HEK293 (cell line): ENCODE measurements around the gene KLK15.

Experiments used
- BCL6B ChIP-seq: fragments of 450-650 bp; formaldehyde crosslinking; IDR thresholded peaks from 2 replicates; pipeline ENCODE4 v1.5.1; 2017; ENCODE audit warnings: missing biosample characterization, missing genetic modification characterization
- GLI2 ChIP-seq: fragments of 450-650 bp; formaldehyde crosslinking; IDR thresholded peaks from 2 replicates; pipeline ENCODE4; 2017; ENCODE audit warnings: missing biosample characterization, missing genetic modification characterization, low read depth, borderline replicate concordance
- GLIS1 ChIP-seq: fragments of 450-650 bp; formaldehyde crosslinking; IDR thresholded peaks from 2 replicates; pipeline ENCODE4 v1.5.1; 2016; ENCODE audit warnings: missing biosample characterization, missing genetic modification characterization
- GLIS2 ChIP-seq: fragments of 450-650 bp; formaldehyde crosslinking; IDR thresholded peaks from 2 replicates; pipeline ENCODE4 v1.5.1; 2016; ENCODE audit warnings: missing biosample characterization, missing genetic modification characterization
- HOXA7 ChIP-seq: sonication (generic); formaldehyde crosslinking; IDR thresholded peaks from 2 replicates; pipeline ENCODE4 v1.8.1; 2022; ENCODE audit warnings: missing genetic modification reagents, borderline replicate concordance
- HOXC10 ChIP-seq: sonication (generic); formaldehyde crosslinking; IDR thresholded peaks from 2 replicates; pipeline ENCODE4 v1.8.1; 2023; ENCODE audit warnings: mild to moderate bottlenecking, missing genetic modification reagents
- KLF1 ChIP-seq: fragments of 450-650 bp; formaldehyde crosslinking; IDR thresholded peaks from 2 replicates; pipeline ENCODE4 v1.5.1; 2016; ENCODE audit warnings: missing biosample characterization, missing genetic modification characterization
- PRDM1 ChIP-seq: fragments of 450-650 bp; formaldehyde crosslinking; IDR thresholded peaks from 2 replicates; pipeline ENCODE4; 2016; ENCODE audit warnings: missing biosample characterization, missing genetic modification characterization
- SCRT2 ChIP-seq: fragments of 450-650 bp; formaldehyde crosslinking; IDR thresholded peaks from 2 replicates; pipeline ENCODE4 v1.5.1; 2016; ENCODE audit warnings: missing biosample characterization, missing genetic modification characterization
- SETDB1 ChIP-seq: IDR thresholded peaks from one replicate; pipeline ENCODE4 v1.6.1; 2017; ENCODE audit warnings: mild to moderate bottlenecking, low read length, moderate library complexity, mixed read lengths; ENCODE audit not compliant: insufficient read length
- ZBTB1 ChIP-seq: fragments of 450-650 bp; formaldehyde crosslinking; IDR thresholded peaks from 2 replicates; pipeline ENCODE4 v1.5.1; 2016; ENCODE audit warnings: missing biosample characterization, missing genetic modification characterization
- ZBTB17 ChIP-seq: fragments of 450-650 bp; formaldehyde crosslinking; IDR thresholded peaks from 2 replicates; pipeline ENCODE4 v1.5.1; 2016; ENCODE audit warnings: missing biosample characterization, missing genetic modification characterization
- ZNF138 ChIP-seq: fragments of 450-650 bp; formaldehyde crosslinking; IDR thresholded peaks from 2 replicates; pipeline ENCODE4 v1.5.1; 2016; ENCODE audit warnings: missing biosample characterization, missing genetic modification characterization, borderline replicate concordance
- ZNF16 ChIP-seq: fragments of 450-650 bp; formaldehyde crosslinking; IDR thresholded peaks from 2 replicates; pipeline ENCODE4 v1.5.1; 2016; ENCODE audit warnings: low read depth, missing biosample characterization, missing genetic modification characterization
- ZNF24 ChIP-seq: fragments of 450-650 bp; formaldehyde crosslinking; IDR thresholded peaks from 2 replicates; pipeline ENCODE4 v1.5.1; 2016; ENCODE audit warnings: missing biosample characterization, missing genetic modification characterization
- ZNF26 ChIP-seq: fragments of 450-650 bp; formaldehyde crosslinking; IDR thresholded peaks from 2 replicates; pipeline ENCODE4 v1.5.1; 2016; ENCODE audit warnings: missing biosample characterization, missing genetic modification characterization
- ZNF335 ChIP-seq: fragments of 450-650 bp; formaldehyde crosslinking; conservative IDR thresholded peaks from 2 replicates; pipeline ENCODE4 v1.5.1; 2016; ENCODE audit warnings: missing biosample characterization, missing genetic modification characterization
- ZNF473 ChIP-seq: fragments of 450-650 bp; formaldehyde crosslinking; IDR thresholded peaks from 2 replicates; pipeline ENCODE4 v1.5.1; 2017; ENCODE audit warnings: missing biosample characterization, missing genetic modification characterization
- ZNF560 ChIP-seq: fragments of 450-650 bp; formaldehyde crosslinking; IDR thresholded peaks from 2 replicates; pipeline ENCODE4 v1.5.1; 2017; ENCODE audit warnings: missing biosample characterization, missing genetic modification characterization, borderline replicate concordance
- ZNF585B ChIP-seq: fragments of 450-650 bp; formaldehyde crosslinking; IDR thresholded peaks from 2 replicates; pipeline ENCODE4 v1.5.1; 2016; ENCODE audit warnings: missing biosample characterization, missing genetic modification characterization
- ZNF624 ChIP-seq: fragments of 450-650 bp; formaldehyde crosslinking; IDR thresholded peaks from 2 replicates; pipeline ENCODE4 v1.5.1; 2017; ENCODE audit warnings: missing biosample characterization, missing genetic modification characterization
- ZNF639 ChIP-seq: fragments of 450-650 bp; formaldehyde crosslinking; IDR thresholded peaks from 2 replicates; pipeline ENCODE4 v1.5.1; 2016; ENCODE audit warnings: missing biosample characterization, missing genetic modification characterization
- ZNF776 ChIP-seq: fragments of 450-650 bp; formaldehyde crosslinking; IDR thresholded peaks from 2 replicates; pipeline ENCODE4 v1.5.0; 2017; ENCODE audit warnings: missing biosample characterization, missing genetic modification characterization, borderline replicate concordance
- ZNF785 ChIP-seq: fragments of 450-650 bp; formaldehyde crosslinking; IDR thresholded peaks from 2 replicates; pipeline ENCODE4 v1.5.1; 2016; ENCODE audit warnings: missing biosample characterization, missing genetic modification characterization
- ZNF830 ChIP-seq: fragments of 450-650 bp; IDR thresholded peaks from 2 replicates; pipeline ENCODE4 v1.5.0; 2018; ENCODE audit warnings: missing biosample characterization, missing genetic modification characterization, low read depth, mild to moderate bottlenecking, moderate library complexity
- TF ChIP-seq, protein P1 (sequence below): fragments of 450-650 bp; formaldehyde crosslinking; conservative IDR thresholded peaks from 2 replicates; pipeline ENCODE4 v1.5.1; 2016; ENCODE audit warnings: low read depth, missing biosample characterization, missing genetic modification characterization
- TF ChIP-seq, protein P2 (sequence below): fragments of 450-650 bp; formaldehyde crosslinking; conservative IDR thresholded peaks from 2 replicates; pipeline ENCODE4 v1.5.1; 2016; ENCODE audit warnings: low read depth, missing biosample characterization, missing genetic modification characterization

The KLK15 gene

GRCh38 chr19:50817941-50818858 lies 15.2 kb downstream of the KLK15 start (continued):
- TF ChIP-seq PRDM1 (tag by site-specific recombination) = no peak
- no peak for TF ChIP-seq ZNF560 (tag by site-specific recombination)
- no peak for TF ChIP-seq HOXC10 (CRISPR knock-in tag)
- TF ChIP-seq ZNF639 (tag by site-specific recombination) = no peak
- TF ChIP-seq SCRT2 (tag by site-specific recombination) = no peak
- no peak for TF ChIP-seq ZNF585B (tag by site-specific recombination)
- TF ChIP-seq ZNF830 = no peak
- peak; percentile 95 for TF ChIP-seq ZNF335
- peak; percentile 74 for TF ChIP-seq GLIS1
- peak; percentile 98 for TF ChIP-seq KLF1 (tag by site-specific recombination)
- TF ChIP-seq ZBTB17 = no peak
- TF ChIP-seq ZNF776 (tag by site-specific recombination) = no peak
- TF ChIP-seq ZNF624 (tag by site-specific recombination) = no peak
- TF ChIP-seq, protein P1, sequence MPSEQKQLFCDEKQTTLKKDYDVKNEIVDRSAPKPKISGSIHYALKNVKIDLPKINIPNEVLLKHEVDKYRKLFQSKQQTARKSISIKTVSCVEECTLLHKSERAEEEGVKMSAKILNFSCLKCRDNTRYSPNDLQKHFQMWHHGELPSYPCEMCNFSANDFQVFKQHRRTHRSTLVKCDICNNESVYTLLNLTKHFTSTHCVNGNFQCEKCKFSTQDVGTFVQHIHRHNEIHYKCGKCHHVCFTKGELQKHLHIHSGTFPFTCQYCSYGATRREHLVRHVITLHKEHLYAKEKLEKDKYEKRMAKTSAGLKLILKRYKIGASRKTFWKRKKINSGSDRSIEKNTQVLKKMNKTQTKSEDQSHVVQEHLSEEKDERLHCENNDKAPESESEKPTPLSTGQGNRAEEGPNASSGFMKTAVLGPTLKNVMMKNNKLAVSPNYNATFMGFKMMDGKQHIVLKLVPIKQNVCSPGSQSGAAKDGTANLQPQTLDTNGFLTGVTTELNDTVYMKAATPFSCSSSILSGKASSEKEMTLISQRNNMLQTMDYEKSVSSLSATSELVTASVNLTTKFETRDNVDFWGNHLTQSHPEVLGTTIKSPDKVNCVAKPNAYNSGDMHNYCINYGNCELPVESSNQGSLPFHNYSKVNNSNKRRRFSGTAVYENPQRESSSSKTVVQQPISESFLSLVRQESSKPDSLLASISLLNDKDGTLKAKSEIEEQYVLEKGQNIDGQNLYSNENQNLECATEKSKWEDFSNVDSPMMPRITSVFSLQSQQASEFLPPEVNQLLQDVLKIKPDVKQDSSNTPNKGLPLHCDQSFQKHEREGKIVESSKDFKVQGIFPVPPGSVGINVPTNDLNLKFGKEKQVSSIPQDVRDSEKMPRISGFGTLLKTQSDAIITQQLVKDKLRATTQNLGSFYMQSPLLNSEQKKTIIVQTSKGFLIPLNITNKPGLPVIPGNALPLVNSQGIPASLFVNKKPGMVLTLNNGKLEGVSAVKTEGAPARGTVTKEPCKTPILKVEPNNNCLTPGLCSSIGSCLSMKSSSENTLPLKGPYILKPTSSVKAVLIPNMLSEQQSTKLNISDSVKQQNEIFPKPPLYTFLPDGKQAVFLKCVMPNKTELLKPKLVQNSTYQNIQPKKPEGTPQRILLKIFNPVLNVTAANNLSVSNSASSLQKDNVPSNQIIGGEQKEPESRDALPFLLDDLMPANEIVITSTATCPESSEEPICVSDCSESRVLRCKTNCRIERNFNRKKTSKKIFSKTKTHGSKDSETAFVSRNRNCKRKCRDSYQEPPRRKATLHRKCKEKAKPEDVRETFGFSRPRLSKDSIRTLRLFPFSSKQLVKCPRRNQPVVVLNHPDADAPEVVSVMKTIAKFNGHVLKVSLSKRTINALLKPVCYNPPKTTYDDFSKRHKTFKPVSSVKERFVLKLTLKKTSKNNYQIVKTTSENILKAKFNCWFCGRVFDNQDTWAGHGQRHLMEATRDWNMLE (tag by site-specific recombination) = no peak
- no peak for TF ChIP-seq HOXA7 (CRISPR knock-in tag)
- no peak for TF ChIP-seq ZNF785
- TF ChIP-seq ZNF138 (tag by site-specific recombination) = no peak
- peak; percentile 60; the same call in 1 of the 2 replicates for TF ChIP-seq GLIS2 (tag by site-specific recombination)
- TF ChIP-seq BCL6B = no peak
- TF ChIP-seq GLI2 (tag by site-specific recombination) = no peak
- TF ChIP-seq ZNF473 (tag by site-specific recombination) = no peak
- no peak for TF ChIP-seq ZNF16
- no peak for TF ChIP-seq ZBTB1 (tag by site-specific recombination)
- no peak for TF ChIP-seq ZNF26 (tag by site-specific recombination)
- TF ChIP-seq, protein P2, sequence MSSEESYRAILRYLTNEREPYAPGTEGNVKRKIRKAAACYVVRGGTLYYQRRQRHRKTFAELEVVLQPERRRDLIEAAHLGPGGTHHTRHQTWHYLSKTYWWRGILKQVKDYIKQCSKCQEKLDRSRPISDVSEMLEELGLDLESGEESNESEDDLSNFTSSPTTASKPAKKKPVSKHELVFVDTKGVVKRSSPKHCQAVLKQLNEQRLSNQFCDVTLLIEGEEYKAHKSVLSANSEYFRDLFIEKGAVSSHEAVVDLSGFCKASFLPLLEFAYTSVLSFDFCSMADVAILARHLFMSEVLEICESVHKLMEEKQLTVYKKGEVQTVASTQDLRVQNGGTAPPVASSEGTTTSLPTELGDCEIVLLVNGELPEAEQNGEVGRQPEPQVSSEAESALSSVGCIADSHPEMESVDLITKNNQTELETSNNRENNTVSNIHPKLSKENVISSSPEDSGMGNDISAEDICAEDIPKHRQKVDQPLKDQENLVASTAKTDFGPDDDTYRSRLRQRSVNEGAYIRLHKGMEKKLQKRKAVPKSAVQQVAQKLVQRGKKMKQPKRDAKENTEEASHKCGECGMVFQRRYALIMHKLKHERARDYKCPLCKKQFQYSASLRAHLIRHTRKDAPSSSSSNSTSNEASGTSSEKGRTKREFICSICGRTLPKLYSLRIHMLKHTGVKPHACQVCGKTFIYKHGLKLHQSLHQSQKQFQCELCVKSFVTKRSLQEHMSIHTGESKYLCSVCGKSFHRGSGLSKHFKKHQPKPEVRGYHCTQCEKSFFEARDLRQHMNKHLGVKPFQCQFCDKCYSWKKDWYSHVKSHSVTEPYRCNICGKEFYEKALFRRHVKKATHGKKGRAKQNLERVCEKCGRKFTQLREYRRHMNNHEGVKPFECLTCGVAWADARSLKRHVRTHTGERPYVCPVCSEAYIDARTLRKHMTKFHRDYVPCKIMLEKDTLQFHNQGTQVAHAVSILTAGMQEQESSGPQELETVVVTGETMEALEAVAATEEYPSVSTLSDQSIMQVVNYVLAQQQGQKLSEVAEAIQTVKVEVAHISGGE (tag by site-specific recombination) = no peak
- no peak for TF ChIP-seq ZNF24 (tag by site-specific recombination)
- TF ChIP-seq SETDB1 = no peak
